Measurements from ENCODE around the gene INTS7.

Gene INTS7

DNA sequence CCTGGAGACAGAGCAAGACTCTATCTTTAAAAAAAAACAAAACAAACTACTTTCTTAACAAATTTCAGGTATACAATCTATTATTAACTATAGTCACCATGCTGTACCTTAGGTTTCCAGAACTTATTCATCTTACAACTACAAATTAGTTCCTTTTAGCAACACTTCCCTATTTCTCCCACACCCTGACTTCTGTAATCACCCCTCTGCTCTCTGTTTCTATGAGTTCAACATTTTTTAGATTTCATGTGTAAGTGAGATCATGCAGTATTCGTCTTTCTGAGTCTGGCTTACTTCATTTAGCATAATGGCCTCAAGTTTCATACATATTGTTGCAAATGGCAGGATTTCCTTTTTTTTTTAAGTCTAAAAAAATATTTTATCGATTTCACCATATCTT, 126.9 kb downstream of the INTS7 start:
- H3K4me2 ChIP-seq (ENCODE audit: low read depth, low read length, poor library complexity, severe bottlenecking), result no peak overlapping the region
- H2AFZ ChIP-seq (ENCODE audit: low read length), result no peak overlapping the region
- TF ChIP-seq, protein P1, sequence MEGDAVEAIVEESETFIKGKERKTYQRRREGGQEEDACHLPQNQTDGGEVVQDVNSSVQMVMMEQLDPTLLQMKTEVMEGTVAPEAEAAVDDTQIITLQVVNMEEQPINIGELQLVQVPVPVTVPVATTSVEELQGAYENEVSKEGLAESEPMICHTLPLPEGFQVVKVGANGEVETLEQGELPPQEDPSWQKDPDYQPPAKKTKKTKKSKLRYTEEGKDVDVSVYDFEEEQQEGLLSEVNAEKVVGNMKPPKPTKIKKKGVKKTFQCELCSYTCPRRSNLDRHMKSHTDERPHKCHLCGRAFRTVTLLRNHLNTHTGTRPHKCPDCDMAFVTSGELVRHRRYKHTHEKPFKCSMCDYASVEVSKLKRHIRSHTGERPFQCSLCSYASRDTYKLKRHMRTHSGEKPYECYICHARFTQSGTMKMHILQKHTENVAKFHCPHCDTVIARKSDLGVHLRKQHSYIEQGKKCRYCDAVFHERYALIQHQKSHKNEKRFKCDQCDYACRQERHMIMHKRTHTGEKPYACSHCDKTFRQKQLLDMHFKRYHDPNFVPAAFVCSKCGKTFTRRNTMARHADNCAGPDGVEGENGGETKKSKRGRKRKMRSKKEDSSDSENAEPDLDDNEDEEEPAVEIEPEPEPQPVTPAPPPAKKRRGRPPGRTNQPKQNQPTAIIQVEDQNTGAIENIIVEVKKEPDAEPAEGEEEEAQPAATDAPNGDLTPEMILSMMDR (conservative IDR thresholded peaks at IDR 0.05; ENCODE audit: low read length), result no peak
- TF ChIP-seq EZH2phosphoT487 (IDR thresholded peaks at IDR 0.05; ENCODE audit: borderline replicate concordance), result no peak

GRCh38 chr1:211903490-211904245, 131.7 kb downstream of the INTS7 start:
- Histone ChIP-seq H3K4me3 (ENCODE audit: low read length, poor library complexity, severe bottlenecking) (no peak overlapping the region), H3K9me3 (ENCODE audit: insufficient read depth, low read depth, low read length) (no peaks in the 10 kb centered on the region; the same call in 1 of the 2 replicates), H3K4me1 (ENCODE audit: insufficient read depth, low read length, poor library complexity, severe bottlenecking) (no peaks in the 10 kb centered on the region), H2AFZ (ENCODE audit: low read length) (no peak overlapping the region), H4K20me1 (ENCODE audit: insufficient read depth, low read length, poor library complexity, severe bottlenecking) (no peaks in the 10 kb centered on the region), H3F3A (ENCODE audit: low read depth) (no peaks in the 10 kb centered on the region), H3K9ac (ENCODE audit: low read depth, low read length, poor library complexity, severe bottlenecking) (no peak overlapping the region), H3K79me2 (ENCODE audit: insufficient read depth, low read length) (no peaks in the 10 kb centered on the region), H3K36me3 (ENCODE audit: insufficient read depth, low read length) (no peaks in the 10 kb centered on the region), H3K4me2 (ENCODE audit: low read depth, low read length, poor library complexity, severe bottlenecking) (no peak overlapping the region), H3K27me3 (ENCODE audit: insufficient read depth, low read length, poor library complexity, severe bottlenecking) (no peaks in the 10 kb centered on the region), H3K9me2 (replicated peaks; ENCODE audit: low read depth, low read length) (no peaks in the 10 kb centered on the region)
- TF ChIP-seq, protein P1 (conservative IDR thresholded peaks at IDR 0.05; ENCODE audit: low read length), result no peak
- no peak for TF ChIP-seq EZH2phosphoT487 (IDR thresholded peaks at IDR 0.05; ENCODE audit: borderline replicate concordance)

More for the DNA sequence above, 126.9 kb downstream of the INTS7 start:
- Histone ChIP-seq H3K4me1 (ENCODE audit: insufficient read depth, low read length, poor library complexity, severe bottlenecking) (peaks cover 4% of the 10 kb centered on the region), H3K4me3 (ENCODE audit: low read length, poor library complexity, severe bottlenecking) (no peak overlapping the region), H4K20me1 (ENCODE audit: insufficient read depth, low read length, poor library complexity, severe bottlenecking) (no peaks in the 10 kb centered on the region), H3K79me2 (ENCODE audit: insufficient read depth, low read length) (no peaks in the 10 kb centered on the region), H3K9me2 (replicated peaks; ENCODE audit: low read depth, low read length) (no peaks in the 10 kb centered on the region), H3K36me3 (ENCODE audit: insufficient read depth, low read length) (no peaks in the 10 kb centered on the region), H3K9me3 (ENCODE audit: insufficient read depth, low read depth, low read length) (no peaks in the 10 kb centered on the region), H3K9ac (ENCODE audit: low read depth, low read length, poor library complexity, severe bottlenecking) (no peak overlapping the region), H3K27me3 (ENCODE audit: insufficient read depth, low read length, poor library complexity, severe bottlenecking) (no peaks in the 10 kb centered on the region), H3F3A (ENCODE audit: low read depth) (no peaks in the 10 kb centered on the region)

DNA sequence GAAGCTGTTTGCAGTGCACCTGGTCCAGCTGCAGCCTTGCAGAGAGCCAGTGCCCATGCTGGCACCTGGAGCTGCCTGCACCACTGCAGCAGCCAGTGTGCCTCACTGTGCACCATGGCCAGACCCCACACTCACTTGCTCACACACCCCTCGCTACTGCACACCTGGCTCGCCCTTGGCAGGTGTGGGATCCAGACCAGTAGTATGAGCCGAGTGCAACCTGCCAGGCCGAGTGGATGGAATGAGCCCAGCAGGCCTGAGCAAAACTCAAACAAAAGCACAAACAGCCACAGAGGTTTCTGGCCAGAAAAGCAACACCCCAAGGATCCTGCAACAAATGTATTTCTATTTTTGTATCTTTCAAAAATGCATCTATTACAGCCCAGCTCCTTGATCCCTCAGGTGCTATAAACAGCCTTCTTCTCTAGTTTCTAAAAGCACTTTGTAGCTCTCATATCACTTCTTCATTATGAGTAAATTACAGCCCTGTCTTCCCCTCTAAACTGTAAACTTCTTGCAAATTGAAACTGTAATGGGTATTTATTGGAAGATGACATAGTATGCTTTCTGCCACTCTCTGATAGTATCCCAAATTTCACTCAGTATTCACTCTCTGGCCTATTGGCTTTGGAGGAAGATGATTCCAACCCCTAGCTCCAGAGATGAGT, 132.6 kb downstream of the INTS7 start:
- no peak for TF ChIP-seq EZH2phosphoT487 (IDR thresholded peaks at IDR 0.05; ENCODE audit: borderline replicate concordance)
- TF ChIP-seq, protein P1 (conservative IDR thresholded peaks at IDR 0.05; ENCODE audit: low read length), result no peak
- Histone ChIP-seq H4K20me1 (ENCODE audit: insufficient read depth, low read length, poor library complexity, severe bottlenecking) (no peaks in the 10 kb centered on the region), H3K36me3 (ENCODE audit: insufficient read depth, low read length) (no peaks in the 10 kb centered on the region)

More for the DNA sequence above, 132.6 kb downstream of the INTS7 start:
- no peak overlapping the region for H3K4me2 ChIP-seq (ENCODE audit: low read depth, low read length, poor library complexity, severe bottlenecking)
- H3K4me3 ChIP-seq (ENCODE audit: low read length, poor library complexity, severe bottlenecking), result no peak overlapping the region
- no peaks in the 10 kb centered on the region; the same call in 1 of the 2 replicates for H3K9me3 ChIP-seq (ENCODE audit: insufficient read depth, low read depth, low read length)
- no peaks in the 10 kb centered on the region for H3K27me3 ChIP-seq (ENCODE audit: insufficient read depth, low read length, poor library complexity, severe bottlenecking)
- H3K4me1 ChIP-seq (ENCODE audit: insufficient read depth, low read length, poor library complexity, severe bottlenecking), result no peaks in the 10 kb centered on the region
- no peak overlapping the region for H3K9ac ChIP-seq (ENCODE audit: low read depth, low read length, poor library complexity, severe bottlenecking)
- no peaks in the 10 kb centered on the region for H3F3A ChIP-seq (ENCODE audit: low read depth)
- no peak overlapping the region for H2AFZ ChIP-seq (ENCODE audit: low read length)
- no peaks in the 10 kb centered on the region for H3K79me2 ChIP-seq (ENCODE audit: insufficient read depth, low read length)
- no peaks in the 10 kb centered on the region for H3K9me2 ChIP-seq (replicated peaks; ENCODE audit: low read depth, low read length)
